NB4 (cell line): Measurements from ENCODE around the gene IYD.

ENCODE experiments used
- CTCF ChIP-seq: IDR thresholded peaks from one replicate; pipeline ENCODE4 v1.5.1; 2012; ENCODE audit warnings: low read depth, low read length
- MAX ChIP-seq: IDR thresholded peaks from 2 replicates; pipeline ENCODE4 v1.6.1; 2011; ENCODE audit warnings: low read depth, low read length

GRCh38 chr6:150325066-150325772 lies 43.6 kb upstream of the IYD start:
- TF ChIP-seq CTCF: no peak
- TF ChIP-seq MAX: no peak
